ENCODE data around the gene NECAP2.
"Not testable (repeated sequence)": the region's sequence is repeated elsewhere in the genome, so short reads cannot be mapped to it uniquely, and the experiment has no call there.

NECAP2 gene

GRCh38 chr1:16498573-16499413, 58.3 kb downstream of the NECAP2 start:
- DNase-seq (ENCODE audit: low read depth): peak; percentile 77

- DNase-seq (ENCODE audit: low read depth): not testable (repeated sequence)
These were observed 59.9 kb downstream of the NECAP2 start for GRCh38 chr1:16500466-16500865.

GRCh38 chr1:16500975-16501374, 60.5 kb downstream of the NECAP2 start:
- DNase-seq (ENCODE audit: low read depth): not testable (repeated sequence)

GRCh38 chr1:16501446-16501845, 60.9 kb downstream of the NECAP2 start:
- DNase-seq (ENCODE audit: low read depth): not testable (repeated sequence)

- DNase-seq (ENCODE audit: low read depth): no peak
These were observed 63.0 kb downstream of the NECAP2 start for GRCh38 chr1:16503494-16503893.

- DNase-seq (ENCODE audit: low read depth): not testable (repeated sequence)
These were observed 65.3 kb downstream of the NECAP2 start for GRCh38 chr1:16505870-16506269.

GRCh38 chr1:16506364-16507136, 66.0 kb downstream of the NECAP2 start:
- DNase-seq (ENCODE audit: low read depth): not testable (repeated sequence)

GRCh38 chr1:16508861-16509445, 68.4 kb downstream of the NECAP2 start:
- DNase-seq (ENCODE audit: low read depth): not testable (repeated sequence)

Data from T-helper 22 cell (primary cell).